Measurements from ENCODE around the gene PTPRD. TPM values are rescaled to one million over a fixed set of nuclear protein-coding genes. Genes with fewer than 3 reads are reported as not detected.

PTPRD gene
- total RNA-seq, 1 experiment from 2014 or later, result 70.1 TPM

DNA sequence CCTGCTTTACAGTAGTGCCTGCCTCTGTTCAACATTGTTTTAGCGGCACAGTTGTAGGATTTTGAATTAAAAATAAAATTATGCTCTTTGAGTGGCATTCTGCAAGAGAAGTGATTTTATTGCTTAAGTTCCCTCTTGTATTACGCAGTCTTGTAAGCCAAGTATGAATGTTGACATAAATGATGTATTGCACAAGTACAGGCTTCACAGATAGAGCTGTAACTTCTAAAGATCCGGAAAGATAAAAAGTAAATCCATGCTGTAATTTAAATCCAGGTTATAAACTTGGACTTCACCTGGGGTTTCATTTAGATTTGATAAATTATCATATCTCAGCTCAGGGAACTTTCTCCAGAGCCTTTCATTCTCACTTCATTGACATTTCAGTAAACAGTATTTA is 1114.7 kb downstream of the PTPRD start:
- DNase-seq, result no peak
- CTCF ChIA-PET, result no interaction called here
- no peak overlapping the region for H3K4me3 Mint-ChIP-seq (ENCODE audit: unreplicated experiment)
- Histone ChIP-seq H3K36me3 (ENCODE audit: control insufficient read depth, insufficient read depth, low read length) (no peaks in the 10 kb centered on the region), H3K4me1 (no peaks in the 10 kb centered on the region), H3K9me3 (no peaks in the 10 kb centered on the region), H3K4me3 (ENCODE audit: low read depth, low read length) (no peak overlapping the region), H3K27me3 (replicated peaks; ENCODE audit: control insufficient read depth, insufficient read depth, low read length) (no peaks in the 10 kb centered on the region)
- no peaks in the 10 kb centered on the region for H3K27me3 Mint-ChIP-seq (ENCODE audit: insufficient read depth, unreplicated experiment)
- no peaks in the 10 kb centered on the region for H3K4me1 Mint-ChIP-seq (ENCODE audit: low read depth, unreplicated experiment)
- BruUV-seq (replicated peaks), result no TSS peak
- no peaks in the 10 kb centered on the region for H3K9me3 Mint-ChIP-seq (ENCODE audit: unreplicated experiment)
- H3K36me3 Mint-ChIP-seq (ENCODE audit: insufficient read depth, unreplicated experiment), result no peaks in the 10 kb centered on the region
- intact Hi-C loops (cut with micrococcal nuclease; ENCODE audit: unreplicated experiment), result no loop called here
- POLR2A ChIA-PET, result no interaction called here
- H3K27ac Mint-ChIP-seq (ENCODE audit: unreplicated experiment), result no peak overlapping the region
- TF ChIP-seq, protein P1, sequence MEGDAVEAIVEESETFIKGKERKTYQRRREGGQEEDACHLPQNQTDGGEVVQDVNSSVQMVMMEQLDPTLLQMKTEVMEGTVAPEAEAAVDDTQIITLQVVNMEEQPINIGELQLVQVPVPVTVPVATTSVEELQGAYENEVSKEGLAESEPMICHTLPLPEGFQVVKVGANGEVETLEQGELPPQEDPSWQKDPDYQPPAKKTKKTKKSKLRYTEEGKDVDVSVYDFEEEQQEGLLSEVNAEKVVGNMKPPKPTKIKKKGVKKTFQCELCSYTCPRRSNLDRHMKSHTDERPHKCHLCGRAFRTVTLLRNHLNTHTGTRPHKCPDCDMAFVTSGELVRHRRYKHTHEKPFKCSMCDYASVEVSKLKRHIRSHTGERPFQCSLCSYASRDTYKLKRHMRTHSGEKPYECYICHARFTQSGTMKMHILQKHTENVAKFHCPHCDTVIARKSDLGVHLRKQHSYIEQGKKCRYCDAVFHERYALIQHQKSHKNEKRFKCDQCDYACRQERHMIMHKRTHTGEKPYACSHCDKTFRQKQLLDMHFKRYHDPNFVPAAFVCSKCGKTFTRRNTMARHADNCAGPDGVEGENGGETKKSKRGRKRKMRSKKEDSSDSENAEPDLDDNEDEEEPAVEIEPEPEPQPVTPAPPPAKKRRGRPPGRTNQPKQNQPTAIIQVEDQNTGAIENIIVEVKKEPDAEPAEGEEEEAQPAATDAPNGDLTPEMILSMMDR (IDR thresholded peaks at IDR 0.05; ENCODE audit: insufficient read depth in 1 of 2, low read depth in 1 of 2, low read length in 1 of 2, severe bottlenecking in 1 of 2, unreplicated experiment in 1 of 2), result no peak

DNA sequence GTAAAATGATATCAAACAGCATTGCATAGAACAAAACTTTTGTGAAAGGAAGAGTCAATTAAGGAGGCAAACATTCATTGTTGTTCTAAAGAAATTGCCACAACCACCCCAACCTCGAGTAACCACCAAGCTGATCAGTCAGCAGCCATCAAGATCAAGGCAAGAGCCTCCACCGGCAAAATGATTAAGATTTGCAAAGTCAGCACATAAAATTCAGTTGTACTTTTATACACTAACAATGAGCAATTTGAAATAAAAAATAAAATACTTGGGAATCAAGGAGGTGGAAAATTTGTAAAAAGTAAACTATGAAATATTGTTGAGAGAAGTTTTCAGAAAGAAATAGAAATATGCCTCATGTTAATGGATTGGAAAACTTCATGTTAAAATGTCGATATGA is 1118.5 kb downstream of the PTPRD start:
- CTCF ChIA-PET, result no interaction called here
- no peak overlapping the region for H3K27ac Mint-ChIP-seq (ENCODE audit: unreplicated experiment)
- no TSS peak for BruUV-seq (replicated peaks)

DNA sequence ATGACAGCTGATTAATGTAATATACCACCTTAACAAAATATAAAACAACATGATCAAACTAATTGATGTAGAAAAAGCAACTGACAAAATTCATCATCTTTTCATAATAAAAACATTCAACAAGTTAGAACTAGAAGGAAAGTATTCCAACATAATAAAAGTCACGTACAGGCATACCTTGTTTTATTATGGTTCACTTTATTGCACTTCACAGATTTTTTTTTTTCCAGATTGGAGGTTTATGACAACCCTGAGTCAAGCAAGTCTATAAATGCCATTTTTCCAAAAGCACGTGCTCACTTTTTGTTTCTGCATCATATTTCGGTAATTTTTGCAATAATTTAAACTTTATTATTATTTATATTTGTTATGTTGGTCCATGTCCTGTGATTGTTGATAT is 1120.3 kb downstream of the PTPRD start:
- H3K36me3 ChIP-seq (ENCODE audit: control insufficient read depth, insufficient read depth, low read length), result no peaks in the 10 kb centered on the region
- H3K4me3 ChIP-seq (ENCODE audit: low read depth, low read length), result no peak overlapping the region
- H3K9me3 ChIP-seq, result no peaks in the 10 kb centered on the region
- TF ChIP-seq, protein P1 (IDR thresholded peaks at IDR 0.05; ENCODE audit: insufficient read depth in 1 of 2, low read depth in 1 of 2, low read length in 1 of 2, severe bottlenecking in 1 of 2, unreplicated experiment in 1 of 2), result no peak
- Mint-ChIP-seq H3K27ac (ENCODE audit: unreplicated experiment) (no peak overlapping the region), H3K27me3 (ENCODE audit: insufficient read depth, unreplicated experiment) (no peaks in the 10 kb centered on the region), H3K4me1 (ENCODE audit: low read depth, unreplicated experiment) (no peaks in the 10 kb centered on the region), H3K36me3 (ENCODE audit: insufficient read depth, unreplicated experiment) (no peaks in the 10 kb centered on the region), H3K4me3 (ENCODE audit: unreplicated experiment) (no peak overlapping the region), H3K9me3 (ENCODE audit: unreplicated experiment) (no peaks in the 10 kb centered on the region)
- DNase-seq, result no peak
- ChIA-PET CTCF (no interaction called here), POLR2A (no interaction called here)
- intact Hi-C loops (cut with micrococcal nuclease; ENCODE audit: unreplicated experiment), result no loop called here
- H3K4me1 ChIP-seq, result no peaks in the 10 kb centered on the region
- no TSS peak for BruUV-seq (replicated peaks)
- H3K27me3 ChIP-seq (replicated peaks; ENCODE audit: control insufficient read depth, insufficient read depth, low read length), result no peaks in the 10 kb centered on the region

More for the DNA sequence above, 1118.5 kb downstream of the PTPRD start:
- no peaks in the 10 kb centered on the region for H3K27me3 Mint-ChIP-seq (ENCODE audit: insufficient read depth, unreplicated experiment)
- Histone ChIP-seq H3K27me3 (replicated peaks; ENCODE audit: control insufficient read depth, insufficient read depth, low read length) (no peaks in the 10 kb centered on the region), H3K9me3 (no peaks in the 10 kb centered on the region), H3K36me3 (ENCODE audit: control insufficient read depth, insufficient read depth, low read length) (no peaks in the 10 kb centered on the region), H3K4me1 (no peaks in the 10 kb centered on the region), H3K4me3 (ENCODE audit: low read depth, low read length) (no peak overlapping the region)
- H3K36me3 Mint-ChIP-seq (ENCODE audit: insufficient read depth, unreplicated experiment), result no peaks in the 10 kb centered on the region
- H3K4me1 Mint-ChIP-seq (ENCODE audit: low read depth, unreplicated experiment), result no peaks in the 10 kb centered on the region
- DNase-seq, result no peak
- H3K4me3 Mint-ChIP-seq (ENCODE audit: unreplicated experiment), result no peak overlapping the region
- TF ChIP-seq, protein P1 (IDR thresholded peaks at IDR 0.05; ENCODE audit: insufficient read depth in 1 of 2, low read depth in 1 of 2, low read length in 1 of 2, severe bottlenecking in 1 of 2, unreplicated experiment in 1 of 2), result no peak
- H3K9me3 Mint-ChIP-seq (ENCODE audit: unreplicated experiment), result no peaks in the 10 kb centered on the region
- intact Hi-C loops (cut with micrococcal nuclease; ENCODE audit: unreplicated experiment), result no loop called here
- POLR2A ChIA-PET, result no interaction called here
